HTERT RPE-1 (cell line): Measurements from ENCODE around the gene RAP2B.
"Not testable (repeated sequence)": the region's sequence is repeated elsewhere in the genome, so short reads cannot be mapped to it uniquely, and the experiment has no call there.

ENCODE experiments used
- in situ Hi-C: fragments of 300-500 bp; cut with MboI; formaldehyde crosslinking; loops from 4 replicates; pipeline ENCODE4 v1.14.3; 2020; ENCODE audit warnings: low sequenced_read_pairs

Gene RAP2B

DNA sequence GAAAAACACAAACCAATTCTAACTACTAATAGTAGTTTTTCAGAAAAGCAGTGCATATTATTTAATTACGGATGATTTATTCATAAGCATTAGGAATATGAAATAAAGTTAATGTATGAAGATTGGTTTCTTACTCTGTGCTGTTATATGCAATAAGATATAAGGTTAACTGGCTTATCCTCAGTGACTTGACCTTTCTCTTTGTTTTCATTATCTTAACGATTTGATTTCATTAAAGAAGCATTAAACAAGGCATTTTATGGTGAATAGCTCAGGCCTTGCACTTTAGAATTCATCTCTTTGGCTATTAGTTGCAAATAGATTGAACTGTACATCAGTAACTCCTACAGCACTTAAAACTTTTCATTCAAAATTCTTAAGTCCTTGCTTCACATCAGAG lies 28.9 kb downstream of the RAP2B start:
- in situ Hi-C loops, result no loop called here

DNA sequence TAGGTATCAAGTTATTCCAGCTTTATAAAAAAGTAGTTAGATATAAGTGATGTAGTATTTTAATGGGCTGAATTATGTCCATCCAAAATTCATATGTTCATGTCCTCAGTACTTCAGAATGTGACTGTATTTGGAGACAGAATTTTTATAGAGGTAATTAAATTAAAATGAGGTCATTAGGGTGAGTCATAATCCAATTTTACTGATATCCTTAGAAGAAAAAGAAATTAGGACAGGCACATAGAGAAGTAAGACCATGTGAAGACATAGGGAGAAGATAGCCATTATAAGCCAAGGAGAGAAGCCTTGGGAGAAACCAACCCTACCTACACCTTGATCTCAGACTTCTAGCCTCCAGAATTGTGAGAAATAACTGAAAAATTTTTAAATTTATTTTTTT lies 30.3 kb downstream of the RAP2B start:
- in situ Hi-C loops, result no loop called here

DNA sequence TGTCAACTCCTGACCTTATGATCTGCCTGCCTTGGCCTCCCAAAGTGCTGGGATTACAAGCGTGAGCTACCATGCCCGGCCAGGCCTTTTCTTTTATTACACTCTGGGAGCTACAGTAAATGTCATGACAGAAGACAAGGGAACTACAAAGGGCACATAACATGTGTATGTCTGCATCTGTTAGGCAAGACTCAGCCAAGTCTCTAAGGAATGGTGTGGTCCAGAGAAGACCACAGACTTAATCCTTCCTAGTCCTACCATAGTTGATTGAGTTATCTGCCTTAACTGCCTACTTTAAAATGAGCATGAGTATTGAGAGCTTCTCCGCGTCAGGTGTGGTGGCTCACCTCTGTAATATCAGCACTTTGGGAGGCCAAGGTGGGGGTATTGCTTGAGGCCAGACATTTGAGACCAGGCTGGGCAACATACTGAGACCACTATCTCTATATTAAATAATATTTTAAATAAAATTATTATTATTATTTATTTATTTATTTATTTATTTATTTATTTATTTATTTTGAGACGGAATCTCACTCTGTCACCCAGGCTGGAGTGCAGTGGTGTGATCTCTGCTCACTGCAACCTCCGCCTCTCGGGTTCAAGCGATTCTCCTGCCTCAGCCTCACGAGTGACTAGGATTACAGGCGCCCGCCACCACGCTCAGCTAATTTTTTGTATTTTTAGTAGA lies 31.9 kb downstream of the RAP2B start:
- in situ Hi-C loops, result not testable (repeated sequence)

DNA sequence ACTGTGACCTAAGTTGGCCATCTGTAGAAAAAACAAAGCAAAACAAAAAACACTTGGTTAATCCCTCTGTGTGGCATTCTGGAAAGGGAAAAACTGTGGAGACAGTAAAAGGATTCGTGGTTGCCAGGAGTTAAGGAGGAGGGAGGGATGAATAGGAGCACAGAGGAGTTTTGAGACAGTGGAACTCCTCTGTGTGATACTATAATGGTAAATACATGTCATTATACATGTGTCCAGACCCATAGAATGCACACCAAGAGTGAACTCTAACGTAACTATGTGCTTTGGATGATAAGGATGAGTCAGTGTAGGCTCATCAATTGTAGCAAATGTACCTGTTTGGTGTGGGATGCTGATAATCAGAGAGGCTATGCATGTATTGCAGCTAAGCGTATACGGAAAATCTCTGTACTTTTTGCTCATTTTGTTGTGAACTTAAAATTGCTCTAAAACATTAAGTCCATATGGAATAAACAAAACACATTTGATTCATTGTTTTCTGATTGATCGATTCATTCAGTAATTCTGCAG lies 33.4 kb downstream of the RAP2B start:
- in situ Hi-C loops, result no loop called here

DNA sequence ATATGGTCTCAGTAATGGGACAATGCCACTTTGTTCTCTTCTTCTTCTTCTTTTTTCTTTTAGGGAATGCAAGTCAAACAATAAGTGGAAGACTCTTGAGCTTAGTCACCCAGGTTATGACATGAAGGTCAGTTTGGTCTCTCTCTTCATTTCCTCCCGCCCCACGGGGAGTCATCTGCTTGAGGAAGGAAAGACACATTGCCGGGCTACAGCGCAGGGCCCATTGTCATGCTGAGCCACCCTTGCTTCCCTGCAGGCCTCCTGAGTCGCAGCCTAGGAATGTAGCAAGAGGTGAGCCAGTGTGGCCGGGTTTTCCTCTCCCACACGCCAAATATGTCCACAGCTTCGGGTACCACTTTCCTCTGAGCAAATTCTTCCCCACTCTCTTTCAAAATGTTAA lies 47.6 kb downstream of the RAP2B start:
- in situ Hi-C loops, result no loop called here

DNA sequence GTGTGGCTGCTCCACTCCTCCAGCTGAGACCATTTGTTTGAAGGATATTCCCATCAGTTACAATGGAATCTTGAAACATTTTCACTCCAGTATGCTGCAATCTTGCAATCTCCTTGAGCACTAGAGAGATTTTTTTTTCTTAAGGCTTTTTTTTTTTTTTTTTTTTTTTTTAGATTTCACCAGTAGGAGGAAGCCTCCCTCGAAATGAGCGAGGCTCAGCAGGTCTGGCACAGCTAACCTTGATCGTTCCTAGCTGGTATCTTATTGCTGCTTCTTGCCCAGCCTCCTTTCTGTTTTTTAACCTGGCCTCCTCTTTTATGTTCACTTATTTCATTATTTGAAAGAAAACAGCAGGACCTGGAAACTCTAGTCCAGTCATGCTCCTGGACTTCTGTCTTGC lies 48.1 kb downstream of the RAP2B start:
- in situ Hi-C loops, result no loop called here

DNA sequence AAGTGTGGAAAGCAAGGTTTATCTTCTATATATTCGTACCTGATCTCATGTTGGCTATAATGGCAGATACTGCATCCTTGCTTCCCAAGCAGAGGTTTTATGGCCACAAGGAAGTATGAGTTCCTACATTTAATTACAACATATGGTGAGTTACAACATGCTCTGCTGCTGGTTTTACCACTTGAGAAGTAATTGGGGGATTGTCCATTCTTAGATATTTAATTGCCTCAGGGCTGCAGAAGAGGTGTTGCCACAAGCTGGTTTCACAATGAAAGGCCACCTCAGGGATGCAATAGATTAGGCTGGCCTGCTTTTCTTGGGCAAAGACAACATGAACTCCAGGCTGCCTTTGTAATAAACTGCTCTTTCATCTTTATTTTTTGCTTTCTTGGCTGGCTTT lies 48.6 kb downstream of the RAP2B start:
- in situ Hi-C loops, result no loop called here

DNA sequence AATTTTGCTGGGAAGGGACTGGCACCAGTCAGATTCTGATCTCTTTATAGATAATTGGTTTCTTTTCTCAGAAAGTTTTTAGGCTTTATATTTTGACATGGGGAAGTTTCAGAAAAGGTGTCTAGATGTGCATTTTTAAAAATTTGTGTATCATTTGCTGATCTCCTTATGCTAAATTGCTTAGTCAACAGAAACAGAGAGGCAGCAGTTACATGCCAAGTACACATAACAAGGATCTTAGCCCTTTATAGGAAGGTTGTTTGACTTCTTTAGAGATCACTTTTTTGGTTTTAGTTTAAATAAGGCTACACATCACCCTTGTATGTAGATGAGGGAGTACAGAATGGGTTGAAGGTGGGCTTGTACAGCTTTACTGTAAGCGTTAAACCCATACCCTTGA lies 53.5 kb downstream of the RAP2B start:
- in situ Hi-C loops, result no loop called here

DNA sequence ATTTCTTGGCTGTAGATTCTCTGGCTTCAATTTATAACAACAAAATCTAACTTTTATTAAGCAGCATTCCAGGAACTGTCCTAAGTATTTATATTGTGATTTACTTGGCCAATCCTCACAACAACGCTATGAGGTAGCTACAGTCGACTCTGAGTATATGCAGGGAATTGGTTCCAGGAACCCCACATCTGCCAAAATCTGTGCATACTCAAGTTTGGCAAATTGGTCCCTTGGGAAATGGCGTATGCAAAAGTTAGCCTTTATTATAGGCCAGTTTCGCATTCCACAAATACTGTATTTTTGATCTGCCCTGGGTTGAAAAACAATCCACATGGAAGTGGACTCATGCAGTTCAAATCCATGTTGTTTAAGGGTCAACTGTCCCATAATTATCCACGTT lies 53.9 kb downstream of the RAP2B start:
- in situ Hi-C loops, result no loop called here

DNA sequence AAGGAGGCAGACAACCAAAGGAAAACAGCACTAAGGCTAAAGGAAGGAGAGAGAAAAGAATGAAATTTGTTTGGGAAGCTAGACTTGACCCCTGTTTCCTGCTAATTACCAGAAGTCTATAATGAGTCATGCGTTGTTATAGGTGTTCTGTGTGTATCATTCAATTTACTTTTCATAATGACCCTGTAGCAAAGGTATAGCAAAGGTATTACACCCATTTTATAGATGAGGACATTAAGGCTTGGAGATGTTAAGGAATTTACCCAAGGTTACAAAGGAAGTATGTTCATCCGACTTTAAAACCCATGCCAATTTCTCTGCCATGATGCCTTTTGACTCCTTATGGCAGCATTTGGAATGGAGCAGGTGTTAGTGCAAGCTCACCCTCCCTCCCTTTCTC lies 54.9 kb downstream of the RAP2B start:
- in situ Hi-C loops, result no loop called here

DNA sequence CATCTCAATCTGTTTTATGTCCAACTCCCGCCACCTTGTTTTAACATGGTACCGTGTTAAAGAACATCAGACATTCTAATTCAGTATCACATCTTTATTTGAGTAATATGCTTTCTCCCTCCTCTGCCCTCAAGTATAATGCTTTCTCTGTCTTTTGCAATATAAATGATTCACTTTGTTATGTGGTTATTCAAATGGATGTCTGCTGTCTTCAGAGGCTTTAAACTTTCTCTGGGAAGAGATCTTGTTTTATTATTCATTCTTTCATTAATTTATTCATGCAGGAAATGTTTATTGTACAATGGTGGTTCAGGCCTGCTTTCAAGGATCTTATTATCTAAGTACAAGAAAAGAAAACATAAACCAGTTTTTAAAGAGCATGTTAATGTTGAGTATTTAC lies 57.1 kb downstream of the RAP2B start:
- in situ Hi-C loops, result no loop called here
